Measurements from ENCODE around the gene S100A9. TPM values are rescaled to one million over a fixed set of nuclear protein-coding genes. Genes with fewer than 3 reads are reported as not detected.

S100A9 gene
- total RNA-seq, 1 experiment from 2014 or later, result 559 TPM

DNA sequence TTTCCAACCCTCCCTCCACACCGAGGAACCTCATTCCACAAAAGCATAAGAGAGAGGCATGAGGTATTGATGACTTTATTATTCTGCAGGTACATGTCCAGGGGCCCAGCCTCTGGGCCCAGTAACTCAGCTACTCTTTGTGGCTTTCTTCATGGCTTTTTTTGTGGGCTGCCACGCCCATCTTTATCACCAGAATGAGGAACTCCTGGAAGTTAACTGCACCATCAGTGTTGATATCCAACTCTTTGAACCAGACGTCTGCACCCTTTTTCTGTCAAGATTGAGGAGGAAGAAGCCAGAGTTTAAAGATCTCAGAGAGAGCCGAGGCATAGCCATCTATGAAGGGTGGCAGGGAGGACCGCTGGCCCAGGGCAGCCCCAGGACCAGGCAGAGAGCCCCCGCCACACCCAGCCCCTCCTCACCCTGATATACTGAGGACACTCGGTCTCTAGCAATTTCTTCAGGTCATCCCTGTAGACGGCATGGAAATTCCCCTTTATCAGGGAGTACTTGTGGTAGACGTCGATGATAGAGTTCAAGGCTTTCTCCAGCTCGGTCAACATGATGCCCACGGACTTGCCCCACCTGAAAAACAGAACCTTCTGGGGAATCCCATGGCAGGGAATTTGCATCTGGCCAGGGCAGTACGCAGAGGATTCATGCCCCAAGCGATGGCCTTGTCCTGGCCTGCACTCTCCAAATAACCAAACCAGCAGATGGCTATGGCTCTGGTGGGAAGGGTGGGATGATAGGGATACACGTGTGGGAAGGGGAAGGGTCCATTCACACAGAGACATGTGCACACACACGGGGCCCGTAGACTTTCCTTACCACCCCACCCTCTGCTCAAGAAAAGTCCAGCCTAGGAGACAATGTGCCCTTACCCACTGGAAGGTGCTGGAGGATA lies 32.6 kb downstream of the S100A9 start:
- no peak for ATAC-seq
- peaks cover 16% of the 10 kb centered on the region; the same call in 1 of the 2 replicates for H3K27me3 ChIP-seq (ENCODE audit: low read length)
- H3F3A ChIP-seq (ENCODE audit: low read length, unreplicated experiment), result no peaks in the 10 kb centered on the region
- intact Hi-C loops (cut with micrococcal nuclease), result no loop called here
- CTCF ChIA-PET, result no interaction called here
- no TSS peak for BruUV-seq (replicated peaks)
- no peaks in the 10 kb centered on the region for H3K9me3 ChIP-seq (ENCODE audit: low read length)
- peaks cover 24% of the 10 kb centered on the region for H3K4me1 ChIP-seq (ENCODE audit: insufficient read depth, low read length)
- POLR2A ChIA-PET (ENCODE audit: unreplicated experiment), result no interaction called here
- no peaks in the 10 kb centered on the region for H3K9me2 ChIP-seq (replicated peaks; ENCODE audit: low read length)
- H3K79me2 ChIP-seq (ENCODE audit: low read length), result no peaks in the 10 kb centered on the region
- no peaks in the 10 kb centered on the region for H3K36me3 ChIP-seq (ENCODE audit: low read depth, low read length)
- H4K20me1 ChIP-seq (ENCODE audit: low read length), result no peaks in the 10 kb centered on the region
- no peak overlapping the region for H3K27ac ChIP-seq (ENCODE audit: low read length)
- DNase-seq, result no peak
- TF ChIP-seq EZH2 (IDR thresholded peaks at IDR 0.05; ENCODE audit: low read length, unreplicated experiment) (no peak), CTCF (conservative IDR thresholded peaks at IDR 0.05; ENCODE audit: low read depth, low read length) (no peak), EZH2phosphoT487 (IDR thresholded peaks at IDR 0.05; ENCODE audit: borderline replicate concordance, low read length) (no peak)
- H2AFZ ChIP-seq (ENCODE audit: low read length), result no peak overlapping the region
- H3K4me2 ChIP-seq (ENCODE audit: low read length), result no peak overlapping the region
- no peak overlapping the region for H3K9ac ChIP-seq (ENCODE audit: low read length)
- no peak overlapping the region for H3K4me3 ChIP-seq (ENCODE audit: low read length)

- ATAC-seq, result no peak
- H3F3A ChIP-seq (ENCODE audit: low read length, unreplicated experiment), result no peaks in the 10 kb centered on the region
- H3K4me3 ChIP-seq (ENCODE audit: low read length), result no peak within 1 kb of the TSS
- ChIA-PET POLR2A (ENCODE audit: unreplicated experiment) (no interaction called here), CTCF (no interaction called here)
- TF ChIP-seq CTCF (conservative IDR thresholded peaks at IDR 0.05; ENCODE audit: low read depth, low read length) (no peak), EZH2phosphoT487 (IDR thresholded peaks at IDR 0.05; ENCODE audit: borderline replicate concordance, low read length) (no peak), EZH2 (IDR thresholded peaks at IDR 0.05; ENCODE audit: low read length, unreplicated experiment) (no peak)
- H3K36me3 ChIP-seq (ENCODE audit: low read depth, low read length), result no peaks in the 10 kb centered on the region
- BruUV-seq (replicated peaks), result no TSS peak
- intact Hi-C loops (cut with micrococcal nuclease), result no loop called here
- H3K9me3 ChIP-seq (ENCODE audit: low read length), result no peaks in the 10 kb centered on the region
- H2AFZ ChIP-seq (ENCODE audit: low read length), result no peak within 1 kb of the TSS
- no peak within 1 kb of the TSS for H3K27ac ChIP-seq (ENCODE audit: low read length)
- peak; percentile 82 for DNase-seq
- H3K9ac ChIP-seq (ENCODE audit: low read length), result no peak within 1 kb of the TSS
- H4K20me1 ChIP-seq (ENCODE audit: low read length), result no peaks in the 10 kb centered on the region
- peaks cover 21% of the 10 kb centered on the region; the same call in 1 of the 2 replicates for H3K27me3 ChIP-seq (ENCODE audit: low read length)
- no peaks in the 10 kb centered on the region for H3K79me2 ChIP-seq (ENCODE audit: low read length)
- peaks cover 29% of the 10 kb centered on the region for H3K4me1 ChIP-seq (ENCODE audit: insufficient read depth, low read length)
- H3K9me2 ChIP-seq (replicated peaks; ENCODE audit: low read length), result no peaks in the 10 kb centered on the region
- H3K4me2 ChIP-seq (ENCODE audit: low read length), result no peak within 1 kb of the TSS
These were observed 33.5 kb downstream of the S100A9 start, which contains the start of gene S100A8 for GRCh38 chr1:153390938-153391710. S100A8 (minus strand) TSS chr1:153391073; CDS start chr1:153390535, 538 bp downstream.
